Esophagus squamous epithelium (tissue), 5 donors: Measurements from ENCODE around the gene HMGCLL1. TPM values are rescaled to one million over a fixed set of nuclear protein-coding genes. Genes with fewer than 3 reads are reported as not detected.

Source experiments
- DNase-seq: peaks from one replicate; lab custom pipeline; 2025; lab: John Stamatoyannopoulos, UW
- H3K27ac ChIP-seq, 4 donors: fragments of 200-600 bp; sonication (generic); one replicate each; pipeline ENCODE4 v1.5.1; 2016 to 2019; ENCODE audit warnings: mild to moderate bottlenecking in 1 of 4
- H3K27me3 ChIP-seq, 4 donors: fragments of 200-600 bp; sonication (generic); 1 replicate in 3 of 4; 2 replicates in 1 of 4; pipeline versions ENCODE4 v1.5.1 to v1.6.0; 2017 to 2021; ENCODE audit warnings: antibody characterized with exemption in 1 of 4
- H3K36me3 ChIP-seq, 3 donors: fragments of 200-600 bp; sonication (generic); one replicate each; pipeline ENCODE4 v1.5.1; 2016 to 2019
- H3K4me1 ChIP-seq, 3 donors: fragments of 200-600 bp; sonication (generic); one replicate each; pipeline ENCODE4 v1.5.1; 2017 to 2019
- H3K4me3 ChIP-seq, 4 donors: fragments of 200-600 bp; sonication (generic); 1 replicate in 3 of 4; 2 replicates in 1 of 4; pipeline ENCODE4 v1.5.1; 2016 to 2019; ENCODE audit warnings: mild to moderate bottlenecking in 2 of 4, moderate library complexity in 1 of 4
- H3K9me3 ChIP-seq, 3 donors: fragments of 200-600 bp; sonication (generic); one replicate each; pipeline ENCODE4 v1.5.1; 2016 to 2019
- POLR2A ChIP-seq, 4 donors: fragments of 450-650 bp; IDR thresholded peaks; one replicate each; pipeline ENCODE4 v1.6.1; 2017; ENCODE audit warnings: antibody characterized with exemption in 4 of 4, mild to moderate bottlenecking in 4 of 4, moderate library complexity in 3 of 4
- WGBS, 2 donors: methylation state at CpG; one replicate each; pipeline ENCODE4 v1.1.5; 2018; 5-methylcytosine and 5-hydroxymethylcytosine counted together
- intact Hi-C: fragments of 100-400 bp; cut with DNase I; formaldehyde crosslinking; loops from one replicate; pipeline ENCODE4 v1.15.0; 2022
- total RNA-seq, 4 donors: library from RNA; depleted of rRNA; stranded (reverse); fragments of >200 nt; gene quantifications; one replicate each; pipeline ENCODE4 v1.1.0, GENCODE V29; 2016
- TF ChIP-seq, protein P1 (sequence below), 6 experiments: fragments of 450-650 bp in 4 of 6; fragments of 200-600 bp in 2 of 6; sonication (generic) in 2 of 6; IDR thresholded peaks; one replicate each; pipeline ENCODE4 v1.5.1; 2016 to 2019; ENCODE audit warnings: antibody characterized with exemption in 6 of 6, mild to moderate bottlenecking in 4 of 6, moderate library complexity in 4 of 6
- donor health status: DM: yes; HTN: yes; CAD: no.

The HMGCLL1 gene
- total RNA-seq, 4 donors from 2014 or later: 0.47 to 0.76 (median 0.61) TPM; not detected in 1

DNA sequence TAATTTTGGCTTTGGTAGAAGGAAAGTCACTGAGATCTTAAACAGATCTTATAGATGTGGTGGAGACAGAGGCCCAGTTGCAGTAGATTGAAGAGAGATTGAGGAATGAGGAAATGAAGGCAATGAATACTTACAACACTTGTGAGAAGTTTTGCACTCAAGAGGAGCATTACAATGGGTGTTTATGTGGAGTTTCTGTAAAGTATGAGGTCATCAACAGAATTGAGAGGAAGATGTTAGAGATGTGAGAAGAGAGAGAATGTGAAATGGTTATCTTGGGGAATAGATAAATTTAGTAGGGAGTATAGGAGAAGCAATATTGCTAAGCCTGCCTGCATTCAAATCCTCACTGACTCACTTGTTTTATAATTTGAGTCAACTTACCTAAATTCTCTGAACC, 168.3 kb downstream of the HMGCLL1 start:
- intact Hi-C loops: no loop called here
- Histone ChIP-seq H3K27ac (no peak overlapping the region), H3K4me3 (no peak overlapping the region), H3K9me3 (no peaks in the 10 kb centered on the region), H3K27me3 (no peaks in the 10 kb centered on the region), H3K36me3 (no peaks in the 10 kb centered on the region), H3K4me1 (no peaks in the 10 kb centered on the region)
- TF ChIP-seq, protein P1, sequence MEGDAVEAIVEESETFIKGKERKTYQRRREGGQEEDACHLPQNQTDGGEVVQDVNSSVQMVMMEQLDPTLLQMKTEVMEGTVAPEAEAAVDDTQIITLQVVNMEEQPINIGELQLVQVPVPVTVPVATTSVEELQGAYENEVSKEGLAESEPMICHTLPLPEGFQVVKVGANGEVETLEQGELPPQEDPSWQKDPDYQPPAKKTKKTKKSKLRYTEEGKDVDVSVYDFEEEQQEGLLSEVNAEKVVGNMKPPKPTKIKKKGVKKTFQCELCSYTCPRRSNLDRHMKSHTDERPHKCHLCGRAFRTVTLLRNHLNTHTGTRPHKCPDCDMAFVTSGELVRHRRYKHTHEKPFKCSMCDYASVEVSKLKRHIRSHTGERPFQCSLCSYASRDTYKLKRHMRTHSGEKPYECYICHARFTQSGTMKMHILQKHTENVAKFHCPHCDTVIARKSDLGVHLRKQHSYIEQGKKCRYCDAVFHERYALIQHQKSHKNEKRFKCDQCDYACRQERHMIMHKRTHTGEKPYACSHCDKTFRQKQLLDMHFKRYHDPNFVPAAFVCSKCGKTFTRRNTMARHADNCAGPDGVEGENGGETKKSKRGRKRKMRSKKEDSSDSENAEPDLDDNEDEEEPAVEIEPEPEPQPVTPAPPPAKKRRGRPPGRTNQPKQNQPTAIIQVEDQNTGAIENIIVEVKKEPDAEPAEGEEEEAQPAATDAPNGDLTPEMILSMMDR (IDR thresholded peaks at IDR 0.05): no peak
- TF ChIP-seq POLR2A (IDR thresholded peaks at IDR 0.05): no peak
- no peak for DNase-seq

DNA sequence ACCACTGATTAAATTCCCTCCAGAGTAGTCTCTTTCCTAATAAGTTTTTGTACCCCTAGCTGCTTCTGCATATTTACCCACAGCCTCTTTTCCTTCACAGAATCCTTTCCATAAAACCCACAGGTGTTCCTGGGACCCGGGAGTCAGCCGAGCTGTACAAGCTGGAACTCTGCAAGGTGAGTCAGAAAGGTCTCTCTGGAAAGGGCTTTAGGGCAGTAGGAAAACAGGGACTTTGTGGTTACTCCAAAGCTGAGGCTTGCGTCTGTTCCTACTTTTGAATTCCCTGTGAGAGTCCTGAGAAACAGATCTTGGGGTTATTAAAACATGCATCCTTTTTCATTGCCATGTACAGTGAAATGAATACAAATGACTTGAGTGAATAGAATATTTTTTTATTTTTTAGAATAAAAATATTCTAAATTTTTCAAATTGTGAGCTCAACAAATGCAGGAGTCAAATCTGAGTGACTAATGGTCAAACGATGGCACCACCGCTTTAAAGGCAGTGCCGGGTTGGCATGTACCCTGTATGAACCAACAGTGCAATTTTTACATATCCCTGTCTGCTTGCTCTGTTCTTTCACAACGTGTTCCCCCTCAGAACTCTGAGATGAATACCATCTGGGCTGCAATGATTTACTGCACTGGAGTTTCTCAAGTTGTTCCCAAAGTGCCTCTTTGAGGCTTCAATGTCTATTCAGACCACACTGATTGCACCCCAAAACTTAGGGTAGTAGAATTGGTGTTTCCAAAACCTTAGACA, 173.3 kb downstream of the HMGCLL1 start:
- no peak for TF ChIP-seq POLR2A (IDR thresholded peaks at IDR 0.05)
- TF ChIP-seq, protein P1 (IDR thresholded peaks at IDR 0.05): no peak
- Histone ChIP-seq H3K36me3 (no peaks in the 10 kb centered on the region), H3K27ac (no peak overlapping the region), H3K27me3 (no peaks in the 10 kb centered on the region), H3K9me3 (no peaks in the 10 kb centered on the region), H3K4me3 (no peak overlapping the region), H3K4me1 (no peaks in the 10 kb centered on the region)
- WGBS, 2 donors: 65 to 73% methylated on average over 7 of the region's 7 CpGs
- DNase-seq: no peak
- intact Hi-C loops: no loop called here

DNA sequence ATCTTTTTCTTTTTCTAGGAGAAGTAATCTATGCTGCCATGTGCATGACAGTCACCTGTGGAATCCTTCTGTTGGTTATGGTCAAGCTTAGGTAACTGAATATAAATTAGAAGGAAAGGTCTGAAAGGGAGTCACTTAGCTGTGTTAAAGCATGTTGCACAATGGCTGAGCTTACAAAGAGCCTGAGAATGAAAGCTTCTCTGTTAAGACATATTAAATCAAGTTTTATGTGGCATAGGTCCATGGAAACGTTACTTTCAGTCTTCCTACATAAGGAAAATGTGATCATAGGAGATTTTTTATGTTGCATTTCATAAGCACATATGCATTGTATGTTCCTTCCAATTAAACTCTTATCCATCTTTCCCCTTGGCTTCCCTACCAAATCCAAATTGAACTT, 179.6 kb downstream of the HMGCLL1 start:
- Histone ChIP-seq H3K36me3 (no peaks in the 10 kb centered on the region), H3K4me1 (no peaks in the 10 kb centered on the region), H3K27me3 (no peaks in the 10 kb centered on the region), H3K9me3 (no peaks in the 10 kb centered on the region), H3K4me3 (no peak overlapping the region), H3K27ac (no peak overlapping the region)
- no peak for DNase-seq
- intact Hi-C loops: no loop called here
- TF ChIP-seq, protein P1 (IDR thresholded peaks at IDR 0.05): no peak
- no peak for TF ChIP-seq POLR2A (IDR thresholded peaks at IDR 0.05)
- WGBS, 2 donors: 9 to 15% methylated on average over 1 of the region's 1 CpG

DNA sequence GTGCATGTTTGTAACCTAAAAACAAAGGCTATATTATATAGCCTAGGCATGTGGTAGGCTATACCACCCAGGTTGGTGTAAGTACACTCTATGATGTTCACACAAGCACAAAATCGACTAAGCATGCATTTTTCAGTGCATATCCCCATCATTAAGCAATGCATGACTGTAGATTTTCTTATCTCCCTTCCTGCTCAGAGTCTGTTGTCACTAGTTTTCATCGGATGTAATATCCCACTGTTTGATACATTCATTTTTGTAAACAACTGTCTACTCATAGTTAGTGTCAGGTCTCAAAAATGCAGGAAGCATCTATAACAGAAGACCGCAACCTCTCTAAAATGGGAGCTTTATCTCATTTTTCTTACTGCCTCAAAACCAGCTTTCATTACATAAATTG, 181.0 kb downstream of the HMGCLL1 start:
- Histone ChIP-seq H3K27ac (no peak overlapping the region), H3K27me3 (no peaks in the 10 kb centered on the region), H3K36me3 (no peaks in the 10 kb centered on the region), H3K4me3 (no peak overlapping the region), H3K9me3 (no peaks in the 10 kb centered on the region), H3K4me1 (no peaks in the 10 kb centered on the region)
- 58 to 60% methylated on average over 3 of the region's 3 CpGs for WGBS, 2 donors
- TF ChIP-seq, protein P1 (IDR thresholded peaks at IDR 0.05): no peak
- no peak for TF ChIP-seq POLR2A (IDR thresholded peaks at IDR 0.05)
- intact Hi-C loops: no loop called here
- no peak for DNase-seq

DNA sequence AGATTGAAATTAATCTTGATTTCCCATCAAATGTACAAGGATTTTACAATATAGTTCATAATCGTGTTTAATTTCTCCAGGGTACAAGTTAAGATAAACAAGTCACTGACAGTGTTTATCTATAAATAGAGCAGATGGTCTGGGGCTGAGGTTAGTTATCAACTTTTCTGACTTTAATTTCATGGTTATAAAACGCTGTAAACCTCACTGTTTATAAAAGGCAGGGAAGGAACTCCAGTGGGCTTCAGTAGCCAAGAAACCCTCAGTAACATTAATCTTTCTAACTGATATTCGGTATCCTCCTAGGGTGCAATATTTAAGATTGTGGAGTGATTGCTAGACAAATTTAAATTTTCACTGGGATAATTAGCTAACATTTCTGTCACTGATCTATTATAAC, 183.1 kb downstream of the HMGCLL1 start:
- H3K4me3 ChIP-seq: no peak overlapping the region
- no peak for DNase-seq
- WGBS, 2 donors: 42 to 45% methylated on average over 3 of the region's 3 CpGs
- no peaks in the 10 kb centered on the region for H3K27me3 ChIP-seq
- TF ChIP-seq, protein P1 (IDR thresholded peaks at IDR 0.05): no peak
- no peak for TF ChIP-seq POLR2A (IDR thresholded peaks at IDR 0.05)
- intact Hi-C loops: no loop called here
- no peaks in the 10 kb centered on the region for H3K36me3 ChIP-seq
- H3K27ac ChIP-seq: no peak overlapping the region
- no peaks in the 10 kb centered on the region for H3K4me1 ChIP-seq
- no peaks in the 10 kb centered on the region for H3K9me3 ChIP-seq
